Trophoblast cell (in vitro differentiated cells and primary cell): Measurements from ENCODE around the gene RNGTT.
A peak's percentile ranks its signal among the peaks of the same experiment; 100 is the strongest.
"Not testable (repeated sequence)": the region's sequence is repeated elsewhere in the genome, so short reads cannot be mapped to it uniquely, and the experiment has no call there.

ENCODE experiments used
- DNase-seq, 2 donors: peaks; one replicate each; pipeline ENCODE4 v3.0.0-alpha.2; 2016
- H2AFZ ChIP-seq: 2 replicates; pipeline ENCODE4 v1.6.1; 2013; ENCODE audit warnings: low read length, moderate library complexity, mild to moderate bottlenecking; ENCODE audit not compliant: insufficient read depth, poor library complexity
- H2AK5ac ChIP-seq: 2 replicates; pipeline ENCODE4 v1.6.1; 2013; ENCODE audit warnings: mild to moderate bottlenecking, low read length
- H2BK120ac ChIP-seq: 2 replicates; pipeline ENCODE4 v1.6.1; 2013; ENCODE audit warnings: low read length, mild to moderate bottlenecking, moderate library complexity; ENCODE audit not compliant: insufficient read depth, poor library complexity
- H2BK12ac ChIP-seq: 2 replicates; pipeline ENCODE4 v1.6.1; 2013; ENCODE audit warnings: mild to moderate bottlenecking, low read length, moderate library complexity
- H2BK5ac ChIP-seq: 2 replicates; pipeline ENCODE4 v1.6.1; 2013; ENCODE audit warnings: low read length, low read depth, moderate library complexity, mild to moderate bottlenecking; ENCODE audit not compliant: poor library complexity
- H3K14ac ChIP-seq: 2 replicates; pipeline ENCODE4 v1.6.1; 2013; ENCODE audit warnings: mild to moderate bottlenecking, low read length
- H3K18ac ChIP-seq: 2 replicates; pipeline ENCODE4 v1.6.1; 2013; ENCODE audit warnings: mild to moderate bottlenecking, low read length
- H3K23ac ChIP-seq: 2 replicates; pipeline ENCODE4 v1.6.1; 2013; ENCODE audit warnings: low read length
- H3K27ac ChIP-seq: 2 replicates; pipeline ENCODE4 v1.5.1; 2013; ENCODE audit warnings: low read depth, mild to moderate bottlenecking, inconsistent platforms, low read length, moderate library complexity
- H3K27me3 ChIP-seq: 2 replicates; pipeline ENCODE4 v1.6.1; 2013; ENCODE audit warnings: inconsistent platforms, mild to moderate bottlenecking, low read length, moderate library complexity; ENCODE audit not compliant: insufficient read depth
- H3K36me3 ChIP-seq, 2 experiments: 1 replicate in 1 of 2; 2 replicates in 1 of 2; pipeline ENCODE4 v1.6.1; 2013; ENCODE audit warnings: low read length in 2 of 2, mild to moderate bottlenecking in 2 of 2, moderate library complexity in 1 of 2; ENCODE audit not compliant: insufficient read depth in 2 of 2, control insufficient read depth in 1 of 2
- H3K4ac ChIP-seq: 2 replicates; pipeline ENCODE4 v1.6.1; 2013; ENCODE audit warnings: low read depth, mild to moderate bottlenecking, low read length, moderate library complexity
- H3K4me1 ChIP-seq, 2 experiments: 1 replicate in 1 of 2; 2 replicates in 1 of 2; pipeline ENCODE4 v1.6.1; 2013; ENCODE audit warnings: low read length in 2 of 2, mild to moderate bottlenecking in 2 of 2, moderate library complexity in 1 of 2; ENCODE audit not compliant: insufficient read depth in 2 of 2, control insufficient read depth in 1 of 2
- H3K4me2 ChIP-seq: 2 replicates; pipeline ENCODE4 v1.6.1; 2013; ENCODE audit warnings: inconsistent platforms, mild to moderate bottlenecking, low read length, moderate library complexity
- H3K4me3 ChIP-seq: 2 replicates; pipeline ENCODE4 v1.5.1; 2013; ENCODE audit warnings: mild to moderate bottlenecking, low read depth, low read length, inconsistent platforms
- H3K79me1 ChIP-seq: one replicate; pipeline ENCODE4 v1.6.1; 2013; ENCODE audit warnings: low read length
- H3K79me2 ChIP-seq: 2 replicates; pipeline ENCODE4 v1.6.1; 2013; ENCODE audit warnings: low read length, mild to moderate bottlenecking; ENCODE audit not compliant: control insufficient read depth, insufficient read depth, poor library complexity
- H3K9ac ChIP-seq: 2 replicates; pipeline ENCODE4 v1.6.1; 2013; ENCODE audit warnings: mild to moderate bottlenecking, low read length
- H3K9me3 ChIP-seq: 2 replicates; pipeline ENCODE4 v1.6.1; 2013; ENCODE audit warnings: low read depth, mild to moderate bottlenecking, control low read depth, inconsistent platforms, low read length; ENCODE audit not compliant: insufficient read depth
- H4K12ac ChIP-seq: 2 replicates; pipeline ENCODE4 v1.6.1; 2013; ENCODE audit warnings: low read depth, mild to moderate bottlenecking, low read length, moderate library complexity
- H4K8ac ChIP-seq: 2 replicates; pipeline ENCODE4 v1.6.1; 2013; ENCODE audit warnings: low read depth, mild to moderate bottlenecking, low read length, moderate library complexity
- H4K91ac ChIP-seq: one replicate; pipeline ENCODE4 v1.6.1; 2013; ENCODE audit warnings: low read depth, mild to moderate bottlenecking, low read length, moderate library complexity
- WGBS: extraction: QIAGEN DNeasy Blood & Tissue Kit; methylation state at CpG from one replicate; pipeline ENCODE4 v1.1.7; 2013; ENCODE audit warnings: missing lambda C conversion rate; ENCODE audit not compliant: insufficient read length, insufficient coverage; ENCODE audit errors: extremely low coverage; 5-methylcytosine and 5-hydroxymethylcytosine counted together

RNGTT gene

DNA sequence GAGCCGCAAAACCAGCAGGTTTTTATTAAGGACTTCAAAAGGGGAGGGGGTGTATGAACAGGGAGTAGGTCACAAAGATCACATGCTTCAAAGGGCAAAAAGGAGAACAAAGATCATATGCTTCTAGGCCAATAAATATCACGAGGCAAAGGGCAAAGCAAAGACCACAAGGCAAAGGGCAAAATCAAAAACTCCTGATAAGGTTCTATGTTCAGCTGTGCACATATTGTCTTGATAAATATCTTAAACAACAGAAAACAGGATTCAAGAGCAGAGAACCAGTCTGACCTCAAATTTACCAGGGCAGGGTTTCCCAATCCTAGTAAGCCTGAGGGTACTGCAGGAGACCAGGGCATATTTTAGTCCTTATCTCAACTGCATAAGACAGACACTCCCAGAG is 5.8 kb upstream of the RNGTT start:
- H4K91ac ChIP-seq, H3K4me2 ChIP-seq: not testable (repeated sequence)
- peak; percentile 54 to 79 for DNase-seq

DNA sequence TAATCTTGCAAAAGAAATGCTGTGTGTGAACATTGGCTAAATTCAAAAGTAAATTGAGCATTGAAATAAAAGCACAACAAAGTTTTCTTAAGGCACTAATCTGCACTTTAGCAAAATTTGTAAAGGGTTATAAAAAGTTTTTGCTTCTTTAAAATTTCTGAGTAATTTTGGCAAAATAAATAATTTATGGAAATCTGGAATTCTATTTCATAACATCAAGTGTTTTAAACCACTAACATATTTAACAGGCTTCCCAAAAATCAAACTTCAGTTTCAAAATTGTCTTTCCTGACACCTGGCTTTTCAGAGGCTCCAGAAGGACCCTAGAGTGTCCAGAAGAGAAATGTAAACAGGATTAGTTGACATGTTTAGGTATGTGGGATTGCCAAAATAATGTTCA is 4.5 kb upstream of the RNGTT start:
- no peak overlapping the region for H4K12ac ChIP-seq
- no peak overlapping the region for H3K14ac ChIP-seq
- no peak overlapping the region for H3K4ac ChIP-seq
- H2BK120ac ChIP-seq, result no peak overlapping the region
- peaks cover 7% of the 10 kb centered on the region for H3K79me1 ChIP-seq
- H2BK5ac ChIP-seq, result no peak overlapping the region
- H3K9ac ChIP-seq, result no peak overlapping the region
- H2BK12ac ChIP-seq, result no peak overlapping the region
- no peak overlapping the region for H3K27ac ChIP-seq
- peaks cover 0 to 2% of the 10 kb centered on the region in 2 experiments for H3K4me1 ChIP-seq
- H4K8ac ChIP-seq, result no peak overlapping the region
- H3K79me2 ChIP-seq, result peaks cover 6% of the 10 kb centered on the region
- H3K27me3 ChIP-seq, result no peaks in the 10 kb centered on the region
- no peak overlapping the region for H2AK5ac ChIP-seq
- H3K9me3 ChIP-seq, result peaks cover 1% of the 10 kb centered on the region
- no peak overlapping the region for H3K4me2 ChIP-seq
- no peak for DNase-seq
- no peak overlapping the region for H3K4me3 ChIP-seq
- no peak overlapping the region for H4K91ac ChIP-seq
- no peaks in the 10 kb centered on the region for H3K36me3 ChIP-seq
- no peak overlapping the region for H3K23ac ChIP-seq
- H3K18ac ChIP-seq, result no peak overlapping the region
- no peak overlapping the region for H2AFZ ChIP-seq

More for the DNA sequence above, 5.8 kb upstream of the RNGTT start:
- H4K12ac ChIP-seq, H2AK5ac ChIP-seq, H3K79me1 ChIP-seq, H3K9ac ChIP-seq, H3K23ac ChIP-seq, H3K4me3 ChIP-seq, H3K4me1 ChIP-seq, H3K79me2 ChIP-seq, H3K14ac ChIP-seq, H3K27ac ChIP-seq, H4K8ac ChIP-seq, H3K4ac ChIP-seq, H2BK5ac ChIP-seq, H2BK120ac ChIP-seq, H2BK12ac ChIP-seq, H3K27me3 ChIP-seq, H2AFZ ChIP-seq, H3K9me3 ChIP-seq, H3K18ac ChIP-seq, H3K36me3 ChIP-seq: not testable (repeated sequence)
- WGBS, result no CpG with 5 or more reads among the region's 2 CpGs

- H3K27ac ChIP-seq, result no peak overlapping the region
- no peak overlapping the region for H4K8ac ChIP-seq
- no peak overlapping the region for H3K4ac ChIP-seq
- H3K18ac ChIP-seq, result no peak overlapping the region
- no peak overlapping the region for H2BK120ac ChIP-seq
- no peak overlapping the region for H2BK5ac ChIP-seq
- H3K27me3 ChIP-seq, result no peaks in the 10 kb centered on the region
- H3K14ac ChIP-seq, result no peak overlapping the region
- no peak overlapping the region for H3K4me2 ChIP-seq
- H2BK12ac ChIP-seq, result no peak overlapping the region
- no peak for DNase-seq
- peaks cover 1% of the 10 kb centered on the region for H3K9me3 ChIP-seq
- no peak overlapping the region for H2AFZ ChIP-seq
- H3K9ac ChIP-seq, result no peak overlapping the region
- H2AK5ac ChIP-seq, result no peak overlapping the region
- H4K12ac ChIP-seq, result no peak overlapping the region
- peaks cover 6% of the 10 kb centered on the region for H3K79me1 ChIP-seq
- H3K4me3 ChIP-seq, result no peak overlapping the region
- H4K91ac ChIP-seq, result no peak overlapping the region
- WGBS, result no CpG with 5 or more reads among the region's 2 CpGs
- peaks cover 10% of the 10 kb centered on the region for H3K79me2 ChIP-seq
- H3K23ac ChIP-seq, result no peak overlapping the region
- H3K4me1 ChIP-seq, result peaks cover 2 to 4% of the 10 kb centered on the region in 2 experiments
- H3K36me3 ChIP-seq, result no peaks in the 10 kb centered on the region
Measured at GRCh38 chr6:88965691-88966090, 2.3 kb upstream of the RNGTT start.

GRCh38 chr6:88964509-88964908 is 1.1 kb upstream of the RNGTT start:
- no peak overlapping the region for H2BK5ac ChIP-seq
- no peak overlapping the region for H3K4ac ChIP-seq
- no peak for DNase-seq
- no peak overlapping the region for H2AK5ac ChIP-seq
- H4K12ac ChIP-seq, result no peak overlapping the region
- no peak overlapping the region for H3K18ac ChIP-seq
- H4K8ac ChIP-seq, result peak overlapping the region; percentile 34
- H3K79me2 ChIP-seq, result peaks cover 10% of the 10 kb centered on the region
- WGBS, result no CpG with 5 or more reads among the region's 5 CpGs
- H3K79me1 ChIP-seq, result peaks cover 6% of the 10 kb centered on the region
- no peak overlapping the region for H3K14ac ChIP-seq
- H2BK12ac ChIP-seq, result no peak overlapping the region
- H3K27ac ChIP-seq, result no peak overlapping the region
- peaks cover 1% of the 10 kb centered on the region for H3K9me3 ChIP-seq
- no peaks in the 10 kb centered on the region for H3K27me3 ChIP-seq
- no peak overlapping the region for H4K91ac ChIP-seq
- H2AFZ ChIP-seq, result no peak overlapping the region
- H3K23ac ChIP-seq, result no peak overlapping the region
- H3K4me1 ChIP-seq, result peaks cover 2 to 4% of the 10 kb centered on the region in 2 experiments
- no peak overlapping the region for H3K4me3 ChIP-seq
- H3K36me3 ChIP-seq, result no peaks in the 10 kb centered on the region
- H3K4me2 ChIP-seq, result peak overlapping the region; percentile 79
- H3K9ac ChIP-seq, result no peak overlapping the region
- H2BK120ac ChIP-seq, result no peak overlapping the region
